ENCODE results near the gene GGCT.
A peak's percentile ranks its signal among the peaks of the same experiment; 100 is the strongest.

Gene GGCT, protein sequence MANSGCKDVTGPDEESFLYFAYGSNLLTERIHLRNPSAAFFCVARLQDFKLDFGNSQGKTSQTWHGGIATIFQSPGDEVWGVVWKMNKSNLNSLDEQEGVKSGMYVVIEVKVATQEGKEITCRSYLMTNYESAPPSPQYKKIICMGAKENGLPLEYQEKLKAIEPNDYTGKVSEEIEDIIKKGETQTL

DNA sequence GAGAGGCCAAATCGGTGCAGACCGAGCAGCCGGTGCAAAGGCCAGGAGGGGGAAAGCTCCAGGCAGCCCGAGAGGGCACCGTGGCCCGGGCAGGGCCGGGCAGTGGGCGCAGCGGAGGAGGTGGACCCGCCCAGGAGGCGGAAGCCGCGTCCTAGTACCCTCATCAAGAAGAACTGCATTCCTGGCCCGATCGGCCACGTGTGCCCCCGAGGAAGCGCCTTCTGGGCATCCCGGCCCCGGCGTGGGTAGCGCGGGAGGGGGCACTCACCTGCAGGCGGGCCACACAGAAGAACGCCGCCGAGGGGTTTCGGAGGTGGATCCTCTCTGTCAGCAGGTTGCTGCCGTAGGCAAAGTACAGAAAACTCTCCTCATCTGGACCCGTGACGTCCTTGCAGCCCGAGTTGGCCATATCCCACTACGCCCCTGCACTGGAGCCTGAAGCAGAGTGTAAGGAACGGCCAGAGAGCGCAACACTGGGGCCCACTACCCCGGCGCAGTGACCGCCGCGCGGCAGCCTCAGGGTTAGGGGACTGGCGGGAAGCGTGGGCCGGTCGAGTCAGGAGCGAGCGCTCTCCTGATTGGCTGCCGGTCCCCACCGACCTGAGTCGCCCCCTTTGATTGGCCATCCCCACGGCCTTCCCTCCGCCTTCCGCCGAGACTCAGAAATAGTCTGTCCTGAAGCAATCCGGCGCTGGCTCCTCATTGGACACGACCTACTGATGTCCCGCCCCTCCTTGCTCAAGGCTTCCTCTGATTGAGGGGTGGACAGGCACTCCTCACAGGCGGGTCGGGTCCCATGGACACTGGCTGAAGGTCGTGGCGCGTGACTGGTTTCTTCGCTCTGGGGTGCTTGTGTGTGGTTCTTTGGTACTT, at the start of gene GGCT:
TSS of gene GGCT (minus strand) at position 529 of the 873 bp plus-strand sequence. CDS start at position 409, 120 bp downstream.
- H3K4me3 ChIP-seq (ENCODE audit: low read length) = peak within 1 kb of the TSS; percentile 79
- DNase-seq (ENCODE audit: low read depth) = peak; percentile 97
- TF ChIP-seq, protein P1, sequence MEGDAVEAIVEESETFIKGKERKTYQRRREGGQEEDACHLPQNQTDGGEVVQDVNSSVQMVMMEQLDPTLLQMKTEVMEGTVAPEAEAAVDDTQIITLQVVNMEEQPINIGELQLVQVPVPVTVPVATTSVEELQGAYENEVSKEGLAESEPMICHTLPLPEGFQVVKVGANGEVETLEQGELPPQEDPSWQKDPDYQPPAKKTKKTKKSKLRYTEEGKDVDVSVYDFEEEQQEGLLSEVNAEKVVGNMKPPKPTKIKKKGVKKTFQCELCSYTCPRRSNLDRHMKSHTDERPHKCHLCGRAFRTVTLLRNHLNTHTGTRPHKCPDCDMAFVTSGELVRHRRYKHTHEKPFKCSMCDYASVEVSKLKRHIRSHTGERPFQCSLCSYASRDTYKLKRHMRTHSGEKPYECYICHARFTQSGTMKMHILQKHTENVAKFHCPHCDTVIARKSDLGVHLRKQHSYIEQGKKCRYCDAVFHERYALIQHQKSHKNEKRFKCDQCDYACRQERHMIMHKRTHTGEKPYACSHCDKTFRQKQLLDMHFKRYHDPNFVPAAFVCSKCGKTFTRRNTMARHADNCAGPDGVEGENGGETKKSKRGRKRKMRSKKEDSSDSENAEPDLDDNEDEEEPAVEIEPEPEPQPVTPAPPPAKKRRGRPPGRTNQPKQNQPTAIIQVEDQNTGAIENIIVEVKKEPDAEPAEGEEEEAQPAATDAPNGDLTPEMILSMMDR (conservative IDR thresholded peaks at IDR 0.05; ENCODE audit: low read length) = no peak

DNA sequence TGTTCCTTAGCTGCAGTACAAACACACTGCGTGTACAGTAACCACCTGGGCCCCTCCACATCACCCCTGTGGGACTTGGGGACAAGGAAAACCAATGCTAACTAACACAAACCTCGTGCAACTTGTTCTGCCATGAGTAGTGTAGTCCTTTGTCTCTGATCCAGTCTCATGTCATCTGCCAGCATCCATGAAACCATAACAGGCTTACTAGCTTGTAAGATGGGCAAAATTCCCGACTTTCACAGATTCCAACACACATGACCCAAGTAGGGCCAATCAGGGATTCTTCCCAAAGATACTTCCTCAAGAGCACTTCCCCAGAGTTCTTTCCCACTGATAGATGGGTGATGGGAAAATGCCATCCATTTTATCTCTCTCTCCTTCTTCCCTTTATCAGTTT, 48.9 kb upstream of the GGCT start:
- no peak for DNase-seq (ENCODE audit: low read depth)
- TF ChIP-seq, protein P1 (conservative IDR thresholded peaks at IDR 0.05; ENCODE audit: low read length) = no peak
- no peak overlapping the region for H3K4me3 ChIP-seq (ENCODE audit: low read length)

DNA sequence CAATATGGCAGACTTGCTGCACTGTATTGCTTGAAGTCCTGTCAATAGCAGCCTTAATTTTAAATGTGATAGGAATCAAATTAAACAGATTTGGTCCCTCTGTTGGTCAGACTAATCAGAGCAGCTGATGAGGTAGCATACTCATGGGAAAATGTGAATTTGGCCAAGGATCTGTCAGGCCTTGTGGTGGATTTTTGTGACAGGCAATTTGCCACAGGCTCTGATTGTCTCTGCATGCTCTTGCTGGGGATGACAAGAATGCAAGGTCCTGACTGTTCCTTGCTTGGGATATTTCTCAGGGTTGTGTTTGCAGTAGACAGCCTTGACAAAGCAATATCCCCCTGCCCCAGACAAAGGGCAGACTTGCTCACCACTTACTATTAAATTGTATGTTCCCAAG, 48.5 kb upstream of the GGCT start:
- H3K4me3 ChIP-seq (ENCODE audit: low read length) = no peak overlapping the region
- TF ChIP-seq, protein P1 (conservative IDR thresholded peaks at IDR 0.05; ENCODE audit: low read length) = no peak
- DNase-seq (ENCODE audit: low read depth) = no peak

DNA sequence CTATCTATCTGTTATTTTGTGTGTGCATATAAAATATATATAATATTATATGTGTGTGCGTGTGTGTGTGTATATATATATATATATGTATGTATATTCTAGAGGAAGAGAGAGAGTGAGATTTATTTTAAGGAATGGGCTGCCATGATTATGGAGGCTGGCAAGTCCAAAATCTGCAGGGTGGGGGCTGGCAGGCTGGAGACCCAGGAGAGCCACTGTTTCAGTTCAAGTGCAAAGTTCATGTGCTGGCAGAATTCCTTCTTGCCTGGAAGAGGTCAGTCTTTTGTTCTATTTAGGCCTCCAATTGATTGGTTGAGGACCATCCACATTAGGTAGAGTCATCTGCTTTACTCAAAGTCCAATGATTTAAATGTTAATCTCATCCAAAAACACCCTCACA, 47.7 kb upstream of the GGCT start:
- DNase-seq (ENCODE audit: low read depth) = no peak
- TF ChIP-seq, protein P1 (conservative IDR thresholded peaks at IDR 0.05; ENCODE audit: low read length) = no peak
- H3K4me3 ChIP-seq (ENCODE audit: low read length) = no peak overlapping the region

DNA sequence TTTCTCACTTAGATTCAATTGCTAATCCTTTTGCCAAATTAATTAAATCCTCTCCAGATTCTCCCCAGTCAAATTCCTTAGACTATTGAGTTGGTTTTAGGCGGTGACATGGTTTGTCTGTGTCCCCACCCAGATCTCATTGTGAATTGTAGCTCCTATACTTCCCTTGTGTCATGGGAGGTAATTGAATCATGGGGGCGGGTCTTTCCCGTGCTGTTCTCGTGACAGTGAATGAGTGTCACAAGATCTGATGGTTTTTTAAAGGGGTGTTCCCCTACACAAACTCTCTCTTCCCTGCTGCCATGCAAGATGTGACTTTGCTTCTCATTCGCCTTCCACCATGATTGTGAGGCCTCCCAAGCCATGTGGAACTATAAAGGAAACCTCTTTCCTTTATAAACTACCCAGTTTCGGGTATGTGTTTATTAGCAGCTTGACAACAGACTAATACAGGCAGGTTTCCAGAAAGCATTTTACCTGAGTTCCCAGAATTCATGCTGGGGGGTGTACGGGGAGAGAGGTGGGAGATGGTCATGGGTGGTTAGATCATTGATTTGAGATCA, 45.4 kb upstream of the GGCT start:
- H3K4me3 ChIP-seq (ENCODE audit: low read length) = no peak overlapping the region
- TF ChIP-seq, protein P1 (conservative IDR thresholded peaks at IDR 0.05; ENCODE audit: low read length) = no peak
- no peak for DNase-seq (ENCODE audit: low read depth)

DNA sequence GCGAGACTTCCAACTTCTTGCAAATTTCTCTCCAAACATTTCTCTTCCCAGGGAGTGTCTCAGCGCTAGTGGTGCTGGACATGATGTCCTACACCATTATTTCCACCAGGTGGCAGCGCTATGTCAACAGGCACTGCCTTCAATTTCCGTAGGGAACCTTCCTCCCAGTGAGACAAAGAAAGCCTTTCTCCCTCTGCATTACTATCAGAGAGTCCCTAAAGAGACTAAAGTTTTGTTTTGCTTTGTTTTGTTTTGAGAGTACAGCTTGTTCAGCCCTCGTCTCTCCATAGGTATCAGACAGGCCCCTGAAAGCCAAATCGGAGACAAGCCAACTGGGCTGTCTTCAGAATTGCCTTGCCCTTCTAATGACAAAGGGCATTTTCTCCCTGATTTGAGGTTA, 44.2 kb upstream of the GGCT start:
- no peak overlapping the region for H3K4me3 ChIP-seq (ENCODE audit: low read length)
- peak; percentile 60 for DNase-seq (ENCODE audit: low read depth)
- TF ChIP-seq, protein P1 (conservative IDR thresholded peaks at IDR 0.05; ENCODE audit: low read length) = peak; percentile 84

All from AG10803 (cell line).